Measurements from ENCODE around the gene IFNGR2. TPM values are rescaled to one million over a fixed set of nuclear protein-coding genes. Genes with fewer than 3 reads are reported as not detected.
A peak's percentile ranks its signal among the peaks of the same experiment; 100 is the strongest.

Gene IFNGR2, protein sequence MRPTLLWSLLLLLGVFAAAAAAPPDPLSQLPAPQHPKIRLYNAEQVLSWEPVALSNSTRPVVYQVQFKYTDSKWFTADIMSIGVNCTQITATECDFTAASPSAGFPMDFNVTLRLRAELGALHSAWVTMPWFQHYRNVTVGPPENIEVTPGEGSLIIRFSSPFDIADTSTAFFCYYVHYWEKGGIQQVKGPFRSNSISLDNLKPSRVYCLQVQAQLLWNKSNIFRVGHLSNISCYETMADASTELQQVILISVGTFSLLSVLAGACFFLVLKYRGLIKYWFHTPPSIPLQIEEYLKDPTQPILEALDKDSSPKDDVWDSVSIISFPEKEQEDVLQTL
- 10 to 100 TPM in 4 of 5 experiments, 1 to 10 TPM in 1; 9.1 to 80.5 (median 33.7) TPM for total RNA-seq
- 10 to 100 TPM; 29.8 to 39.2 TPM for polyA plus RNA-seq
- total RNA-seq, result 26.0 reads per million, percentile 56 among the genes with 10 or more reads in this experiment

DNA sequence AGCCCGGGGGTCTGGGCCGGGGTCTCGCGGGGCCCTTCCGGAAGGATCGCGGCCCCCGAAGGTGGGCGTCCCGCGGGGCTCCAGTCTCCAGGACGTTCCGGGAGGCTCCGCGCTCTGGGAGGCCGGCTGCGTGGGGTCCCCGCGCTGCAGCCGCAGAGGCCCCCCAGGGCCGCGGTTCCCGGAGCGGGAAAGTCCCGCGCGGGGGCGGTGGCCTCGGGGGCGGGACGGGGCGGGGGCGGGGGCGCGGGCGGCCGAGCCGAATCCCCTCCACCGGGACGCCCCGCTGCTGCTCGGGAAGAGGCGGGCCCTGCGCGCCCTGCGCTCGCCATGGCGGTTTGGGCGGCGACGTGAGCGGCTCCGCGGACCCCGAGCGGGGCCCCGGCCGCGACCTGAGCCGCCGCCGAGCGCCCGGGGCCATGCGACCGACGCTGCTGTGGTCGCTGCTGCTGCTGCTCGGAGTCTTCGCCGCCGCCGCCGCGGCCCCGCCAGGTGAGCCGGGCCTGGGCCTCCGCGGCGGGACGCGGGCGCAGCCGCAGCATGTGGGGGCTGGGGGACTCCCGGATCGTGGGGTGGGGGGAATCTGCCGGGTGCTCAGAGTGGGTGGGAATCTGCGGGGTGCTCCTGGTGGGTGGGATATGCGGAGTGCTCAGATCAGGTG lies at the start of gene IFNGR2:
TSS of gene IFNGR2 (plus strand) at position 286 of the 658 bp plus-strand sequence. CDS start at position 417, 131 bp downstream.
- H3K27ac Mint-ChIP-seq, result peak within 1 kb of the TSS; percentile 69 to 98 (median 94)
- POLR2A ChIA-PET, result interaction anchor here (1.2 to 3.9 kb wide), 7 partner anchors 12 to 78 kb away, joined by 3 to 35 read pairs (median 7); partner anchors contain the start of gene IFNAR1
- peak; percentile 75 for ATAC-seq
- H3K4me1 ChIP-seq (ENCODE audit: control insufficient read depth in 2 of 2, insufficient read depth in 2 of 2, low read length in 2 of 2), result peaks cover 16 to 25% of the 10 kb centered on the region in 2 donors
- H3K27me3 ChIP-seq (ENCODE audit: control insufficient read depth in 2 of 2, insufficient read depth in 2 of 2, low read length in 2 of 2), result no peaks in the 10 kb centered on the region
- peaks cover 0 to 6% (median 0%) of the 10 kb centered on the region in 5 donors for H3K36me3 Mint-ChIP-seq
- H3K27ac ChIP-seq (ENCODE audit: low read depth, low read length), result peak within 1 kb of the TSS; percentile 84
- H3K27me3 Mint-ChIP-seq, result peaks cover 0 to 66% (median 0%) of the 10 kb centered on the region in 5 donors
- CTCF ChIA-PET, result interaction anchor here (1.0 kb wide), 1 partner anchor 42 kb away, joined by 3 read pairs; no protein-coding TSS in a partner anchor
- H3K4me3 Mint-ChIP-seq, result peak within 1 kb of the TSS; percentile 87 to 99 (median 97)
- DNase-seq, result peak in 8 of 9 donors; percentile 40 to 51 (median 46)
- peak within 1 kb of the TSS; percentile 77 for H3K4me3 ChIP-seq (ENCODE audit: low read length)
- H3K36me3 ChIP-seq (ENCODE audit: control insufficient read depth in 2 of 3, insufficient read depth in 3 of 3, low read length in 3 of 3), result peaks cover 0 to 5% (median 0%) of the 10 kb centered on the region in 3 experiments
- peaks cover 0 to under 1% (median 0%) of the 10 kb centered on the region in 11 donors for H3K9me3 Mint-ChIP-seq
- intact Hi-C loops (cut with micrococcal nuclease), result loop anchor here (1.0 to 10.0 kb wide), 7 partner anchors 18 to 628 kb away; partner anchors contain the start of genes IFNAR1 (in 1 of the 2), PAXBP1 (in 1 of the 2), SON (in 1 of the 2) and TMEM50B (in 1 of the 2)
- peaks cover 25 to 55% (median 49%) of the 10 kb centered on the region in 7 donors for H3K4me1 Mint-ChIP-seq
- no peaks in the 10 kb centered on the region for H3K9me3 ChIP-seq (ENCODE audit: control insufficient read depth in 2 of 3, low read length in 3 of 3)

- H3K9me3 Mint-ChIP-seq, result no peaks in the 10 kb centered on the region
- DNase-seq (no peak), ATAC-seq (no peak)
- no peaks in the 10 kb centered on the region for H3K27me3 ChIP-seq (ENCODE audit: control insufficient read depth in 2 of 2, insufficient read depth in 2 of 2, low read length in 2 of 2)
- H3K4me3 Mint-ChIP-seq, result no peak overlapping the region
- H3K36me3 ChIP-seq (ENCODE audit: control insufficient read depth in 2 of 3, insufficient read depth in 3 of 3, low read length in 3 of 3), result peaks cover 4 to 55% (median 5%) of the 10 kb centered on the region in 3 experiments
- intact Hi-C loops (cut with micrococcal nuclease), result no loop called here
- no peaks in the 10 kb centered on the region for H3K27me3 Mint-ChIP-seq
- no peak overlapping the region for H3K27ac ChIP-seq (ENCODE audit: low read depth, low read length)
- no peak overlapping the region for H3K4me3 ChIP-seq (ENCODE audit: low read length)
- H3K9me3 ChIP-seq (ENCODE audit: control insufficient read depth in 2 of 3, low read length in 3 of 3), result no peaks in the 10 kb centered on the region
- ChIA-PET POLR2A (no interaction called here), CTCF (interaction anchor here (1.0 to 1.3 kb wide), 3 partner anchors 11 to 97 kb away, joined by 3 to 4 read pairs (median 3); no protein-coding TSS in a partner anchor)
- H3K4me1 Mint-ChIP-seq, result peaks cover 4 to 16% (median 9%) of the 10 kb centered on the region in 7 donors
- peaks cover 7 to 24% (median 11%) of the 10 kb centered on the region in 5 donors for H3K36me3 Mint-ChIP-seq
- H3K27ac Mint-ChIP-seq, result peak overlapping the region in 6 of 9 donors; percentile 36 to 71 (median 61)
- peaks cover 0 to 3% of the 10 kb centered on the region in 2 donors for H3K4me1 ChIP-seq (ENCODE audit: control insufficient read depth in 2 of 2, insufficient read depth in 2 of 2, low read length in 2 of 2)
Measured at GRCh38 chr21:33355355-33355754, 47.9 kb upstream of the IFNGR2 start.

GRCh38 chr21:33355996-33356395 lies 47.2 kb upstream of the IFNGR2 start:
- peaks cover 2 to 14% (median 11%) of the 10 kb centered on the region in 7 donors for H3K4me1 Mint-ChIP-seq
- Histone ChIP-seq H3K36me3 (ENCODE audit: control insufficient read depth in 2 of 3, insufficient read depth in 3 of 3, low read length in 3 of 3) (peaks cover 3 to 55% (median 5%) of the 10 kb centered on the region in 3 experiments), H3K4me3 (ENCODE audit: low read length) (no peak overlapping the region), H3K9me3 (ENCODE audit: control insufficient read depth in 2 of 3, low read length in 3 of 3) (no peaks in the 10 kb centered on the region), H3K27me3 (ENCODE audit: control insufficient read depth in 2 of 2, insufficient read depth in 2 of 2, low read length in 2 of 2) (no peaks in the 10 kb centered on the region), H3K27ac (ENCODE audit: low read depth, low read length) (no peak overlapping the region), H3K4me1 (ENCODE audit: control insufficient read depth in 2 of 2, insufficient read depth in 2 of 2, low read length in 2 of 2) (peaks cover 0 to under 1% of the 10 kb centered on the region in 2 donors)
- ChIA-PET CTCF (interaction anchor here (1.1 to 1.2 kb wide), 2 partner anchors 12 to 156 kb away, joined by 3 read pairs; no protein-coding TSS in a partner anchor), POLR2A (interaction anchor here (0.5 to 0.7 kb wide), 2 partner anchors 9 to 175 kb away, joined by 3 to 4 read pairs; no protein-coding TSS in a partner anchor)
- H3K27ac Mint-ChIP-seq, result peak overlapping the region in 3 of 9 donors; percentile 5 to 36 (median 20)
- H3K4me3 Mint-ChIP-seq, result no peak overlapping the region
- no peaks in the 10 kb centered on the region for H3K9me3 Mint-ChIP-seq
- H3K36me3 Mint-ChIP-seq, result peaks cover 7 to 24% (median 11%) of the 10 kb centered on the region in 5 donors
- ATAC-seq (no peak), DNase-seq (no peak)
- intact Hi-C loops (cut with micrococcal nuclease), result no loop called here
- H3K27me3 Mint-ChIP-seq, result no peaks in the 10 kb centered on the region

- H3K9me3 ChIP-seq (ENCODE audit: control insufficient read depth in 2 of 3, low read length in 3 of 3), result no peaks in the 10 kb centered on the region
- H3K4me1 ChIP-seq (ENCODE audit: control insufficient read depth in 2 of 2, insufficient read depth in 2 of 2, low read length in 2 of 2), result peaks cover 0 to 4% of the 10 kb centered on the region in 2 donors
- POLR2A ChIA-PET, result interaction anchor here (0.6 kb wide), 1 partner anchor 11 kb away, joined by 3 read pairs; no protein-coding TSS in a partner anchor
- no peak overlapping the region for H3K27ac ChIP-seq (ENCODE audit: low read depth, low read length)
- H3K4me3 ChIP-seq (ENCODE audit: low read length), result no peak overlapping the region
- Mint-ChIP-seq H3K4me1 (peaks cover 7 to 22% (median 20%) of the 10 kb centered on the region in 7 donors), H3K9me3 (no peaks in the 10 kb centered on the region), H3K36me3 (peaks cover 7 to 24% (median 11%) of the 10 kb centered on the region in 5 donors), H3K27me3 (no peaks in the 10 kb centered on the region), H3K27ac (peak overlapping the region in 4 of 9 donors; percentile 25 to 74 (median 60)), H3K4me3 (no peak overlapping the region)
- CTCF ChIA-PET, result no interaction called here
- no peaks in the 10 kb centered on the region for H3K27me3 ChIP-seq (ENCODE audit: control insufficient read depth in 2 of 2, insufficient read depth in 2 of 2, low read length in 2 of 2)
- peaks cover 0 to 48% (median 5%) of the 10 kb centered on the region in 3 experiments for H3K36me3 ChIP-seq (ENCODE audit: control insufficient read depth in 2 of 3, insufficient read depth in 3 of 3, low read length in 3 of 3)
- DNase-seq, result no peak
- intact Hi-C loops (cut with micrococcal nuclease), result no loop called here
- ATAC-seq, result no peak
Measured at GRCh38 chr21:33357177-33357576, 46.0 kb upstream of the IFNGR2 start.

DNA sequence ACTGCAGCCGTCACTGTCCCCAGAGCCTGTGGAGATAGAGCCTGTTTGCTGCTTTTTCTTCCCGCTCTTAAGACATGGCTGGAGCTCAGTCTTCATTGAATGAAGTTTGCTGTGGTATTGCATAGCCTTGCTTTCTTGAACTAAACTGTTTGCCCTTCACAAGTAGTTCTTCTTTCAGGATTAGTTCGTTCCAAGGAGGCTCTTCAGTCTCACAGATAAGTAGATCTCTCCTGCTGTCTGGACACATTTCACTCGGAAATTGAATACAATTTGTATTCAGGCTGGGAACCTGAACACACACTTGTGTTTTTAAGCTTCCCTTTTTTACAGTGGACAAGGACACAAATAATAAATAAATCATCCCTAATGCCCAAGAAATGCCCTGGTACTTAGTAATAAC lies 43.8 kb upstream of the IFNGR2 start:
- H3K27ac Mint-ChIP-seq, result peak overlapping the region in 7 of 9 donors; percentile 3 to 76 (median 54)
- CTCF ChIA-PET, result interaction anchor here (0.5 to 3.7 kb wide), 2 partner anchors 86 to 162 kb away, joined by 3 to 18 read pairs; no protein-coding TSS in a partner anchor
- no peak for DNase-seq
- H3K27me3 Mint-ChIP-seq, result no peaks in the 10 kb centered on the region
- Histone ChIP-seq H3K27ac (ENCODE audit: low read depth, low read length) (no peak overlapping the region), H3K9me3 (ENCODE audit: control insufficient read depth in 2 of 3, low read length in 3 of 3) (no peaks in the 10 kb centered on the region), H3K4me3 (ENCODE audit: low read length) (no peak overlapping the region), H3K27me3 (ENCODE audit: control insufficient read depth in 2 of 2, insufficient read depth in 2 of 2, low read length in 2 of 2) (no peaks in the 10 kb centered on the region), H3K36me3 (ENCODE audit: control insufficient read depth in 2 of 3, insufficient read depth in 3 of 3, low read length in 3 of 3) (peaks cover 0 to 34% (median 2%) of the 10 kb centered on the region in 3 experiments), H3K4me1 (ENCODE audit: control insufficient read depth in 2 of 2, insufficient read depth in 2 of 2, low read length in 2 of 2) (peaks cover 7 to 12% of the 10 kb centered on the region in 2 donors)
- H3K4me3 Mint-ChIP-seq, result no peak overlapping the region
- ATAC-seq, result no peak
- peaks cover 0 to 2% (median 0%) of the 10 kb centered on the region in 11 donors for H3K9me3 Mint-ChIP-seq
- peaks cover 14 to 31% (median 24%) of the 10 kb centered on the region in 7 donors for H3K4me1 Mint-ChIP-seq
- POLR2A ChIA-PET, result interaction anchor here (1.0 kb wide), 1 partner anchor 35 kb away, joined by 3 read pairs; the partner anchor contains the start of gene IFNAR1
- H3K36me3 Mint-ChIP-seq, result peaks cover 7 to 26% (median 11%) of the 10 kb centered on the region in 5 donors
- intact Hi-C loops (cut with micrococcal nuclease), result no loop called here
